HepG2 (cell line): ENCODE data around the gene ALG9. TPM values are rescaled to one million over a fixed set of nuclear protein-coding genes. Genes with fewer than 3 reads are reported as not detected.
A peak's percentile ranks its signal among the peaks of the same experiment; 100 is the strongest.

ENCODE experiments used
- ADNP ChIP-seq: sonication (generic); formaldehyde crosslinking; IDR thresholded peaks from 2 replicates; pipeline ENCODE4 v1.4.0; 2020; ENCODE audit warnings: missing genetic modification reagents
- CAMTA2 ChIP-seq: sonication (generic); formaldehyde crosslinking; IDR thresholded peaks from 2 replicates; pipeline ENCODE4 v1.4.0; 2020; ENCODE audit warnings: mild to moderate bottlenecking, missing genetic modification reagents, borderline replicate concordance
- CEBPG ChIP-seq: IDR thresholded peaks from 2 replicates; pipeline ENCODE4 v1.6.1; 2016
- CREB1 ChIP-seq, 2 experiments: fragments of 450-650 bp in 1 of 2; IDR thresholded peaks; 2 replicates each; pipeline ENCODE4 v1.6.1; 2016 to 2017; ENCODE audit warnings: control low read depth in 1 of 2, mild to moderate bottlenecking in 1 of 2, missing compliant biosample characterization in 1 of 2, missing genetic modification characterization in 1 of 2
- CREM ChIP-seq, 2 experiments: sonication (generic) in 1 of 2; formaldehyde crosslinking in 1 of 2; IDR thresholded peaks; 2 replicates each; pipeline versions ENCODE4 v1.4.0 to v1.6.1; 2016 to 2020; ENCODE audit warnings: antibody characterized with exemption in 1 of 2, mild to moderate bottlenecking in 1 of 2, missing genetic modification reagents in 1 of 2
- DDIT3 ChIP-seq: sonication (generic); formaldehyde crosslinking; IDR thresholded peaks from 2 replicates; pipeline ENCODE4 v1.4.0; 2020; ENCODE audit warnings: mild to moderate bottlenecking, missing genetic modification reagents
- KLF11 ChIP-seq: IDR thresholded peaks from 2 replicates; pipeline ENCODE4 v1.6.1; 2016; ENCODE audit warnings: missing compliant biosample characterization
- MAFG ChIP-seq: sonication (generic); formaldehyde crosslinking; IDR thresholded peaks from 2 replicates; pipeline ENCODE4 v1.5.1; 2020; ENCODE audit warnings: mild to moderate bottlenecking, missing genetic modification reagents
- MXD4 ChIP-seq: IDR thresholded peaks from 2 replicates; pipeline ENCODE4 v1.6.1; 2016; ENCODE audit warnings: mild to moderate bottlenecking, missing biosample characterization, missing genetic modification reagents
- NFE2 ChIP-seq: sonication (generic); formaldehyde crosslinking; IDR thresholded peaks from 2 replicates; pipeline ENCODE4 v1.4.0; 2020; ENCODE audit warnings: missing genetic modification reagents
- NPAS2 ChIP-seq: sonication (generic); formaldehyde crosslinking; IDR thresholded peaks from 2 replicates; pipeline ENCODE4 v1.8.0; 2022; ENCODE audit warnings: mild to moderate bottlenecking, missing genetic modification reagents, borderline replicate concordance
- POGK ChIP-seq: sonication (generic); formaldehyde crosslinking; conservative IDR thresholded peaks from 2 replicates; pipeline ENCODE4 v1.8.0; 2022; ENCODE audit warnings: mild to moderate bottlenecking, moderate library complexity, missing genetic modification reagents
- RFX5 ChIP-seq: IDR thresholded peaks from 2 replicates; pipeline ENCODE4 v1.6.1; 2011; ENCODE audit warnings: low read depth, low read length, improper control_type of control experiment
- ZEB1 ChIP-seq: IDR thresholded peaks from 2 replicates; pipeline ENCODE4 v1.6.1; 2012; ENCODE audit warnings: mild to moderate bottlenecking, low read depth, inconsistent platforms; ENCODE audit not compliant: insufficient replicate concordance
- ZKSCAN8 ChIP-seq: IDR thresholded peaks from 2 replicates; pipeline ENCODE4 v1.6.1; 2016; ENCODE audit warnings: borderline replicate concordance, missing genetic modification reagents, missing compliant biosample characterization
- ZNF292 ChIP-seq: sonication (generic); formaldehyde crosslinking; IDR thresholded peaks from 2 replicates; pipeline ENCODE4 v1.8.1; 2022; ENCODE audit warnings: mild to moderate bottlenecking, low read depth, missing genetic modification reagents, borderline replicate concordance
- ZNF430 ChIP-seq: sonication (generic); formaldehyde crosslinking; IDR thresholded peaks from 2 replicates; pipeline ENCODE4 v1.9.0; 2021; ENCODE audit warnings: mild to moderate bottlenecking, missing genetic modification reagents
- ZNF513 ChIP-seq: sonication (generic); formaldehyde crosslinking; conservative IDR thresholded peaks from 2 replicates; pipeline ENCODE4 v1.5.0; 2020; ENCODE audit warnings: missing genetic modification reagents
- ZNF572 ChIP-seq: sonication (generic); formaldehyde crosslinking; IDR thresholded peaks from 2 replicates; pipeline ENCODE4 v1.5.1; 2020; ENCODE audit warnings: mild to moderate bottlenecking, missing genetic modification reagents
- ZNF780A ChIP-seq: sonication (generic); formaldehyde crosslinking; IDR thresholded peaks from 2 replicates; pipeline ENCODE4 v1.8.0; 2022; ENCODE audit warnings: mild to moderate bottlenecking, missing genetic modification reagents, moderate library complexity
- polyA plus RNA-seq, 8 experiments: library from polyadenylated mRNA; depleted of rRNA in 3 of 8; stranded (reverse) in 7 of 8; unstranded in 1 of 8; fragments of >200 nt; fragmentation: Illumina TruSeq in 4 of 8; extraction: Trizol in 4 of 8; gene quantifications; 2 replicates each; pipeline versions ENCODE4 v1.2.1 to v1.2.3, GENCODE V29; 2011 to 2016; ENCODE audit warnings: low read depth in 4 of 8, missing spikeins in 1 of 8, mixed read lengths in 1 of 8; ENCODE audit not compliant: insufficient read depth in 1 of 8
- total RNA-seq, 5 experiments: library from RNA; depleted of rRNA; stranded (reverse); fragments of >200 nt; fragmentation: Illumina TruSeq; extraction: Trizol; gene quantifications; 2 replicates each; pipeline ENCODE4 v1.2.3, GENCODE V29; 2016; ENCODE audit warnings: low read depth in 1 of 5
- TF ChIP-seq, protein P1 (sequence below): sonication (generic); formaldehyde crosslinking; conservative IDR thresholded peaks from 2 replicates; pipeline ENCODE4 v1.4.0; 2020; ENCODE audit warnings: missing genetic modification reagents
- TF ChIP-seq, protein P2 (sequence below): sonication (generic); formaldehyde crosslinking; IDR thresholded peaks from 2 replicates; pipeline ENCODE4 v1.5.0; 2020; ENCODE audit warnings: missing genetic modification reagents, mild to moderate bottlenecking, borderline replicate concordance
- TF ChIP-seq, protein P3 (sequence below): sonication (generic); formaldehyde crosslinking; IDR thresholded peaks from 2 replicates; pipeline ENCODE4 v1.4.0; 2020; ENCODE audit warnings: missing genetic modification reagents

ALG9 gene
- total and polyA plus RNA-seq, 2 of the 13 experiments (the other 11 are each of a cell fraction or from before 2014, with no cell fraction given), result 39.4 to 40.6 TPM

DNA sequence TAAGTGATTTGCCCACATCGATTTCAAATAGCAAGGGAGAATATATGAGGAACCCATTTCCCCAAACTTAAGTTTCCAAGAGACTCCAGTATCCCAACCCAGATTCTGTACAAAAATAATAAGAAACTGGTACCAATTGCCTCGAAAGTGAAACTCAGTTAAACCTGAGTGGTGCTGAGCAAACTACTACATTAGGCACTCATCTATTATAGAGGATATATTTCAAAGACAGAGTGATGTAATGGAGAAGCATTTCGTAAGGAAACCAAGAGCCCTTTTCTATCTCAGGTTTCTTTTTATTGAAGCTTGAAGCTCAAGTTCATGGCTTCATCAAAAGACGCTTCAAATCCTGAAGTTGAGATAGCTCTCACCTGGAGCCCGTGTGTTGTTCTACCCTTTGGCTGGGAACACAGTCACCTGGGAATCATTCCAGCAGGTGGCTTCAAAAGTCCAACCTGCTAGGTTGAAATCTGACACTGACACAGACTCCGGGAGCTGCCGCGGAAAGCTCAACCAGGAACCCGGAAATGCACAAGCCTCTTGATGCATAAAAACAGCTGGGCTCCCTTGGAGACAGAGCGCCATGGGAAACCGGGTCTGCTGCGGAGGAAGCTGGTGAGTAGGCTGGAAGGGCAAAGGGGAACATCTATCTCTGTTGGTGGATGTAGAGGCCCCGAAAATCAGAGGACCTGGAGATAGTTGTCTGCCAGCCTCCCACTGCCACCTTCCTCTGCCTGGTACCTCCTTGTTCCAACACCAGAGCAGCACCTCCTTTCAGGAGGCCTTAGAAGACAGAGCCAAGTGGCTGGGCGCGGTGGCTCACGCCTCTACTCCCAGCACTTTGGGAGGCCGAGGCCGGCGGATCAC lies 47.2 kb upstream of the ALG9 start, which contains the start of gene C11orf52 (continued):
- no peak for TF ChIP-seq ZNF572
- TF ChIP-seq, protein P1, sequence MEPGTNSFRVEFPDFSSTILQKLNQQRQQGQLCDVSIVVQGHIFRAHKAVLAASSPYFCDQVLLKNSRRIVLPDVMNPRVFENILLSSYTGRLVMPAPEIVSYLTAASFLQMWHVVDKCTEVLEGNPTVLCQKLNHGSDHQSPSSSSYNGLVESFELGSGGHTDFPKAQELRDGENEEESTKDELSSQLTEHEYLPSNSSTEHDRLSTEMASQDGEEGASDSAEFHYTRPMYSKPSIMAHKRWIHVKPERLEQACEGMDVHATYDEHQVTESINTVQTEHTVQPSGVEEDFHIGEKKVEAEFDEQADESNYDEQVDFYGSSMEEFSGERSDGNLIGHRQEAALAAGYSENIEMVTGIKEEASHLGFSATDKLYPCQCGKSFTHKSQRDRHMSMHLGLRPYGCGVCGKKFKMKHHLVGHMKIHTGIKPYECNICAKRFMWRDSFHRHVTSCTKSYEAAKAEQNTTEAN (CRISPR knock-in tag), result peak; percentile 80
- TF ChIP-seq, protein P2, sequence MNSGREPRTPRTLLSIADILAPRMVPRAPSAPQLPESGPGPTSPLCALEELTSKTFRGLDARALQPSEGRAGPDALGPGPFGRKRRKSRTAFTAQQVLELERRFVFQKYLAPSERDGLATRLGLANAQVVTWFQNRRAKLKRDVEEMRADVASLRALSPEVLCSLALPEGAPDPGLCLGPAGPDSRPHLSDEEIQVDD (CRISPR knock-in tag), result no peak
- no peak for TF ChIP-seq MXD4 (CRISPR knock-in tag)
- TF ChIP-seq ZNF780A, result no peak
- no peak for TF ChIP-seq RFX5
- TF ChIP-seq, protein P3, sequence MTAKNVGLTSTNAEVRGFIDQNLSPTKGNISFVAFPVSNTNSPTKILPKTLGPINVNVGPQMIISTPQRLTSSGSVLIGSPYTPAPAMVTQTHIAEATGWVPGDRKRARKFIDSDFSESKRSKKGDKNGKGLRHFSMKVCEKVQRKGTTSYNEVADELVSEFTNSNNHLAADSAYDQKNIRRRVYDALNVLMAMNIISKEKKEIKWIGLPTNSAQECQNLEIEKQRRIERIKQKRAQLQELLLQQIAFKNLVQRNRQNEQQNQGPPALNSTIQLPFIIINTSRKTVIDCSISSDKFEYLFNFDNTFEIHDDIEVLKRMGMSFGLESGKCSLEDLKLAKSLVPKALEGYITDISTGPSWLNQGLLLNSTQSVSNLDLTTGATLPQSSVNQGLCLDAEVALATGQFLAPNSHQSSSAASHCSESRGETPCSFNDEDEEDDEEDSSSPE, result peak; percentile 51; the same call in 1 of the 2 replicates
- no peak for TF ChIP-seq ZNF430 (CRISPR knock-in tag)
- TF ChIP-seq KLF11, result no peak
- TF ChIP-seq ZNF513 (CRISPR knock-in tag), result no peak
- TF ChIP-seq POGK, result no peak
- TF ChIP-seq NPAS2 (CRISPR knock-in tag), result no peak
- TF ChIP-seq CAMTA2 (CRISPR knock-in tag), result no peak
- no peak for TF ChIP-seq ZKSCAN8 (CRISPR knock-in tag)
- TF ChIP-seq ZEB1, result peak; percentile 99
- no peak for TF ChIP-seq ADNP (CRISPR knock-in tag)
- no peak for TF ChIP-seq NFE2
- no peak for TF ChIP-seq DDIT3 (CRISPR knock-in tag)
- TF ChIP-seq CEBPG (CRISPR knock-in tag), result no peak
- no peak for TF ChIP-seq CREB1 (IDR thresholded peaks at IDR 0.05)
- TF ChIP-seq CREB1 (CRISPR knock-in tag; IDR thresholded peaks at IDR 0.05), result no peak; the same call in 1 of the 2 replicates
- no peak for TF ChIP-seq MAFG (CRISPR knock-in tag)
- TF ChIP-seq CREM (IDR thresholded peaks at IDR 0.05), result peak; percentile 27
- TF ChIP-seq CREM (CRISPR knock-in tag; IDR thresholded peaks at IDR 0.05), result no peak
- TF ChIP-seq ZNF292, result peak; percentile 80; the same call in 1 of the 2 replicates
